ENCODE data around the gene CDK11A. TPM values are rescaled to one million over a fixed set of nuclear protein-coding genes. Genes with fewer than 3 reads are reported as not detected.
"Not testable (repeated sequence)": the region's sequence is repeated elsewhere in the genome, so short reads cannot be mapped to it uniquely, and the experiment has no call there.

Gene CDK11A
- total RNA-seq, 1 donor from 2014 or later, result 70.4 TPM

- H3K27ac Mint-ChIP-seq, result peak within 1 kb of the TSS; percentile 94
- H3K4me1 Mint-ChIP-seq; H3K9me3 Mint-ChIP-seq; H3K36me3 Mint-ChIP-seq (ENCODE audit: low read depth); intact Hi-C loops (cut with micrococcal nuclease); H3K27me3 Mint-ChIP-seq: not testable (repeated sequence)
- peak within 1 kb of the TSS; percentile 81 for H3K4me3 Mint-ChIP-seq
- DNase-seq, result peak; percentile 99
Observed at GRCh38 chr1:1692714-1693647, 31.2 kb downstream of the CDK11A start, which contains the start of gene SLC35E2B. TSS of gene SLC35E2B (minus strand) at chr1:1692795. CDS start at chr1:1676699, 16,096 bp downstream.

DNA sequence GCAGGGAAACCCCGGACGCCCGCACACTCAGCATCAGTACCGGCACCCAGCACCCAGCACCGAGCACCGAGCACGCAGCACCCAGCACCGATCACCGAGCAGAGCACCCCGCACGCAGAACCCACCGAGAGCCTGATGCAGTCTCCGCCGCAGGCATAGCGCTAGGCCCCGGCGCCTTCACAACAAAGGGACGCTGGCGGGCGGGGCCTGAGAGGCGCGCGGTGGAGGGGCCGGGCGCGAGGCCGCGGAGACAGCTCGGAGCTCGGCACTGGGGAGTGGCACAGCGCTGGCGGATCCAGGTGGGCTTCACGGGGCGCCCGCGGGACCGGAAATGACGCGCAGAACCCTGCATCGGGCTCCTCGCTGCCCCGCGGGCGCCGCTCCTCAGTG, 31.8 kb downstream of the CDK11A start:
- H3K4me1 Mint-ChIP-seq; intact Hi-C loops (cut with micrococcal nuclease): not testable (repeated sequence)
- peak; percentile 95 for DNase-seq

GRCh38 chr1:1691443-1691842, 32.7 kb downstream of the CDK11A start:
- H3K27ac Mint-ChIP-seq; H3K27me3 Mint-ChIP-seq; H3K4me1 Mint-ChIP-seq; H3K4me3 Mint-ChIP-seq; intact Hi-C loops (cut with micrococcal nuclease); H3K9me3 Mint-ChIP-seq: not testable (repeated sequence)
- peaks cover 12% of the 10 kb centered on the region for H3K36me3 Mint-ChIP-seq (ENCODE audit: low read depth)
- peak; percentile 41 for DNase-seq

More for the DNA sequence above, 31.8 kb downstream of the CDK11A start:
- Mint-ChIP-seq H3K27ac (peak overlapping the region; percentile 94), H3K36me3 (ENCODE audit: low read depth) (peaks cover 12% of the 10 kb centered on the region), H3K4me3 (peak overlapping the region; percentile 81)
- H3K27me3 Mint-ChIP-seq, H3K9me3 Mint-ChIP-seq: not testable (repeated sequence)

DNA sequence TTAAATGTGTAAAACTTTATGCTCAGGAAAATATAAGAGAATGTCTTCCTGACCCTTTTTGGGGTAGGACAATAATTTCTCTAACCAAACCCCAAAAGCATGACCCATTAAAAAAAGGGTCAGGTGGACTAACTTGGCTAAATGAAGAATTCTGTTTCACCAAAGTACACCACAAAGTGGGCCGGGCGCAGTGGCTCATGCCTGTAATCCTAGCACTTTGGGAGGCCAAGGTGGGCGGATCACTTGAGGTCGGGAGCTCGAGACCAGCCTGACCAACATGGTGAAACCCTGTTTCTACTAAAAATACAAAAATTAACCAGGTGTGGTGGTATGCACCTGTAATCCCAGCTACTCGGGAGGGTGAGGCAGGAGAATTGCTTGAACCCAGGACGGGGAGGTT, 34.6 kb downstream of the CDK11A start:
- H3K27me3 Mint-ChIP-seq; H3K4me1 Mint-ChIP-seq; intact Hi-C loops (cut with micrococcal nuclease); H3K27ac Mint-ChIP-seq; H3K9me3 Mint-ChIP-seq; H3K4me3 Mint-ChIP-seq: not testable (repeated sequence)
- DNase-seq, result peak; percentile 41
- peaks cover 16% of the 10 kb centered on the region for H3K36me3 Mint-ChIP-seq (ENCODE audit: low read depth)

- Mint-ChIP-seq H3K9me3 (no peaks in the 10 kb centered on the region), H3K36me3 (ENCODE audit: low read depth) (peaks cover 18% of the 10 kb centered on the region), H3K27me3 (no peaks in the 10 kb centered on the region), H3K4me1 (peaks cover 10% of the 10 kb centered on the region), H3K27ac (no peak overlapping the region), H3K4me3 (no peak overlapping the region)
- intact Hi-C loops (cut with micrococcal nuclease), result no loop called here
- no peak for DNase-seq
Observed at GRCh38 chr1:1687846-1688245, 36.3 kb downstream of the CDK11A start.

DNA sequence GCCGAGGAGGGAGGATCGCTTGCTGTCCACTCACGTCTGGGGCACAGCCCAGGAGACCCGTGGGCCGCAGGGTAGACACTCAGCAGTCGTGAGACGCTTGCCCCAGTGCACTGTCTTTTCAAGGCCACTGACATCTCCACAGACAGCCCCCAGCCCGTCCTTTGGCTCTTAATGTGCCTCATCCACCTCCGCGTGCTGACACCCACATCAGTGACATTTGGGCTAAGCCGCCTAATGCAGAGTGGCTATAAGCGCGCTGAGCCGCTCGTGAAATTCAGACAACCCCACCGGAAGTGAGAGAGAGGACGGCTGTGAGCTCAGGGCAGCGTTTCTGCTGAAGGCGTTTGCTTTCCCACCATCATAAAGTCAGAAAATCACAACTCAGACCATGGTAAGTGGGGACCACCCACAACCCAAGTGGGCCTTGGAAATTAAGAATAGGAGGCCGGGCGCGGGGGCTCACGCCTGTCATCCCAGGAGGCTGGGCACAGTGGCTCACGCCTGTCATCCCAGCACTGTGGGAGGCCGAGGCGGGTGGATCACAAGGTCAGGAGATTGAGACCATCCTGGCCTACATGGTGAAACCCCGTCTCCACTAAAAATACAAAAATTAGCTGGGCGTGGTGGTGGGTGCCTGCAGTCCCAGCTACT, 40.0 kb downstream of the CDK11A start:
- H3K9me3 Mint-ChIP-seq, result no peaks in the 10 kb centered on the region
- H3K36me3 Mint-ChIP-seq (ENCODE audit: low read depth), result peaks cover 15% of the 10 kb centered on the region
- no peak for DNase-seq
- peaks cover 11% of the 10 kb centered on the region for H3K4me1 Mint-ChIP-seq
- no peak overlapping the region for H3K27ac Mint-ChIP-seq
- H3K4me3 Mint-ChIP-seq, result no peak overlapping the region
- H3K27me3 Mint-ChIP-seq, result no peaks in the 10 kb centered on the region
- intact Hi-C loops (cut with micrococcal nuclease), result no loop called here

DNA sequence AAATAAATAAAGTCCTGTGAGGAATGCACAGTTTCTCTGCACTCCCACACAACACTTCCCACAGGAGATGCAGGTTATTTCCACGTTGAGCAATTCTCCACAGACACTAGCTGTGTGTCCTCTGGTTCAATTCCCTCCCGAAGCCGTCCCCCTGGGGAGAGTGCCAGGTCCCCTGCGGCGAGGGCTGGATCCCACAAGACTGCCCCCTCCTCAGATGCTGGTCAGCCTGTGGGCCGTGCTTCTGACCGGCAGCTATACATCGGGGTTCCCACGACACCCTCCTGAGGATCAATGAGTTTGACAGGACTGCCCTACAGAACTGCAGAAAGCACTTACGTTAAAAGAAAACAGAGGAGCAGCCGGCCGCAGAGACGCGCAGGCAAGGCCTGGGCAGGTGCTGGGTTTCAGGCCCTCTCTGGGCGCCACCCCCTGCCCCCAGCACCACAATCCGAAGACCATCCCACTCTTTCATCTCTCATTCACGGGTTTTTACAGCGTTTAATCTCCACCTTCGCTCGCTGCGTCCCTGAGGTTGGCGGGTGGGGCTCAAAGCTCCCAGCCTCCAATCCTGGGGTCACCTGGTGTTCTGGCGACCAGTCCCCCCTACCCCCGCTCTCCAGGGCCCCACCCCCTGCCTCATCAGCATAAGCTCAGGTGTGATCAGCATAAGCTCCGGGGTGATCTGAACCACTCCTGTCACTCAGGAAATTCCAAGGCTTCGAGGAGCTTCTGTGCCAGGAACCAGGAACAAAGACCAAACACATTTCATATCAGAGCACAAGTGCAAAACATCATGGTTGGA, 40.9 kb downstream of the CDK11A start:
- intact Hi-C loops (cut with micrococcal nuclease), result no loop called here
- no peaks in the 10 kb centered on the region for H3K9me3 Mint-ChIP-seq
- peaks cover 13% of the 10 kb centered on the region for H3K36me3 Mint-ChIP-seq (ENCODE audit: low read depth)
- H3K4me1 Mint-ChIP-seq, result peaks cover 16% of the 10 kb centered on the region
- no peak for DNase-seq
- no peak overlapping the region for H3K4me3 Mint-ChIP-seq
- H3K27ac Mint-ChIP-seq, result no peak overlapping the region
- no peaks in the 10 kb centered on the region for H3K27me3 Mint-ChIP-seq

DNA sequence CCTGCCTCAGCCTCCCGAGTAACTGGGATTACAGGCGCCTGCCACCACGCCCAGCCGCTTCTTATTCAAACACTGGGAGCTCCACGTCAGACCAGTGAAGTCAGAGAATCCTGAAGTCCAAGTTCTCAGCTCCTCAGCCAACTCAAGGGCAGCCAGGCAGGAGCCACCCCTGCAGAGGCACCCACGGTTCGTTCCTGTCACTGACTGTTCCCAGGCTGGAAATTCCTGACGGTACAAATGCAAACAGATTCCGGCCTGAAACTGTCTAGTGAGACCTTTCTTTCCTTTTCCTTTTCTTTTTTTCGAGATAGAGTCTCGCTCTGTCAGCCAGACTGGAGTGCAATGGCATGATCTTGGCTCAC, 43.3 kb downstream of the CDK11A start:
- H3K4me1 Mint-ChIP-seq, result peaks cover 20% of the 10 kb centered on the region
- H3K9me3 Mint-ChIP-seq, result no peaks in the 10 kb centered on the region
- no peak for DNase-seq
- intact Hi-C loops (cut with micrococcal nuclease), result no loop called here
- peaks cover 14% of the 10 kb centered on the region for H3K36me3 Mint-ChIP-seq (ENCODE audit: low read depth)
- H3K27me3 Mint-ChIP-seq, result no peaks in the 10 kb centered on the region
- no peak overlapping the region for H3K4me3 Mint-ChIP-seq
- no peak overlapping the region for H3K27ac Mint-ChIP-seq

- intact Hi-C loops (cut with micrococcal nuclease), result no loop called here
- H3K36me3 Mint-ChIP-seq (ENCODE audit: low read depth), result peaks cover 11% of the 10 kb centered on the region
- no peaks in the 10 kb centered on the region for H3K27me3 Mint-ChIP-seq
- H3K27ac Mint-ChIP-seq, result no peak overlapping the region
- no peak for DNase-seq
- no peaks in the 10 kb centered on the region for H3K9me3 Mint-ChIP-seq
- H3K4me1 Mint-ChIP-seq, result peaks cover 18% of the 10 kb centered on the region
- H3K4me3 Mint-ChIP-seq, result no peak overlapping the region
Observed at GRCh38 chr1:1680031-1680911, 43.9 kb downstream of the CDK11A start.

- peak; percentile 86 for DNase-seq
- Mint-ChIP-seq H3K9me3 (no peaks in the 10 kb centered on the region), H3K4me1 (peaks cover 20% of the 10 kb centered on the region), H3K4me3 (peak overlapping the region; percentile 77), H3K27me3 (no peaks in the 10 kb centered on the region), H3K36me3 (ENCODE audit: low read depth) (peaks cover 11% of the 10 kb centered on the region), H3K27ac (peak overlapping the region; percentile 88)
- intact Hi-C loops (cut with micrococcal nuclease), result no loop called here
Observed at GRCh38 chr1:1678581-1679380, 45.4 kb downstream of the CDK11A start.

DNA sequence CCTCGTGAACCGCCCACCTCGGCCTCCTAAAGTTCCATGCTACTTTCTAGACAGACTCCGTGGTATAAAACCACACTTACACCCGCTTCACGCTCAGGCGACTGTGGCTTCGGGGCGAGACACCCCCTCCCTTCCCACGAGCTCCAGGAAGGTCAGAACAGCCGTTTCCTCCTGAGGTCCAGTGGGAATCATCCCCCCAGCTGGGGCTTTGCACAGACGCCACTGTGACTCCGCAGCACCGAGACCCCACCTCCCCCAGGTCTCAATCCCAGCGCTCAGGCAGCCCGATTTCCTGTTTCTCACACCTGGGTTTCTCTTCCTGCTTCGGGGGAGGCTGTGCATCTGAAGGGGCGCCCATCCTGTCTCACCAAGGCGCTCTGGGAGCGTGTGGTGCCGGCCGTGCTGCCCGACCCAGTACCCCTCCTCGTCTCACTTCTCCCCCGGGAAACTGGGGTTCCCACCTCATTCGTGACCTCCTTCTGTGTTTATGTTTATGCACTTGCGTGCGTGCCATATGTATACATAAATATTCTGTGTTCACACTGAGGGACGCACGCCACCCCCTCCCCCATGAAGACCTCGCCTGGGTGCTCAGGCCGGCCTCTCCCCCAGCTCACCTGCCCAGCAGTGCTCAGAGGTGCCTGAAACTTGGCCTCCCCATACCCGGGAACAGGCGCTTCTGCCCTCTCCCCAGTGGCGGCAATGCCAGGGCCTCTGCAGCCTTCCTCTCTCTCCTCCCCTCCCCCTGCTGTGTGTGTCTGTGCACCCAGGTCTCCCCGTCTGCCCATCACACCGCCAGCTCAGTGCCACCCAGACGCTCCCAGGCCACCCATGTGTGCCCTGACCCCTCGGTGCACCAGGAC, 46.2 kb downstream of the CDK11A start:
- Mint-ChIP-seq H3K4me1 (peaks cover 20% of the 10 kb centered on the region), H3K9me3 (no peaks in the 10 kb centered on the region), H3K36me3 (ENCODE audit: low read depth) (peaks cover 9% of the 10 kb centered on the region), H3K27me3 (no peaks in the 10 kb centered on the region), H3K27ac (peak overlapping the region; percentile 88), H3K4me3 (peak overlapping the region; percentile 77)
- peak; percentile 83 for DNase-seq
- intact Hi-C loops (cut with micrococcal nuclease), result no loop called here

DNA sequence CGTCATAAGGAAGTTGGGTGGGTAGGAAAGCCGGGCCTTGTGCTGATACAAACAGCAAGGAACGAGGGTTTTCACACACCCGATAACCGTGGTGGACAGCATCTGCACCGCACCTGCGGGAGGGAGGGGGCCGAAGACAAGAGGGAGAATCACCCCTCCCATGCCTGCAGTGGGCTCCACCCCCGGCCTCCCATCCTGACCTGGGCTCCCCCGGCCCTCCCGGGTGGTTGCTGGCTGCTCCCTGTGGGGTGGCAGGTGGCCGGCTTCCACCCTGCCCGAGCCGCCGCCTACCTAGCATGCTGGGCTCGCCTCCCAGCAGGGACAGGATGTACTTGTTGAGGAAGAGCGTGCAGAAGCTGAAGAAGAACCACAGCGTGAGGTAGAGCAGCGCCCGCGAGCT, 48.1 kb downstream of the CDK11A start:
- DNase-seq; H3K9me3 Mint-ChIP-seq; H3K4me3 Mint-ChIP-seq; H3K27ac Mint-ChIP-seq; intact Hi-C loops (cut with micrococcal nuclease); H3K27me3 Mint-ChIP-seq: not testable (repeated sequence)
- peaks cover 14% of the 10 kb centered on the region for H3K36me3 Mint-ChIP-seq (ENCODE audit: low read depth)
- peaks cover 20% of the 10 kb centered on the region for H3K4me1 Mint-ChIP-seq
